Activated CD4-positive, alpha-beta T cell treated with anti-CD3 and anti-CD28 coated beads, Interleukin-2, amount 10 ng/mL, durations not matched to agents 24 days and 14 days (primary cell): ENCODE measurements around the gene TPRA1. TPM values are rescaled to one million over a fixed set of nuclear protein-coding genes. Genes with fewer than 3 reads are reported as not detected.
"Not testable (repeated sequence)": the region's sequence is repeated elsewhere in the genome, so short reads cannot be mapped to it uniquely, and the experiment has no call there.

Source experiments
- DNase-seq: peaks from one replicate; pipeline ENCODE4 v3.0.0; 2022
- H3K27ac Mint-ChIP-seq: one replicate; pipeline ENCODE4 v1.8.0; 2022; ENCODE audit warnings: mild to moderate bottlenecking, mixed read lengths
- H3K27me3 Mint-ChIP-seq: one replicate; pipeline ENCODE4 v1.8.0; 2022; ENCODE audit warnings: mixed read lengths
- H3K36me3 Mint-ChIP-seq: one replicate; pipeline ENCODE4 v1.8.0; 2022; ENCODE audit warnings: low read depth, mild to moderate bottlenecking, mixed read lengths
- H3K4me1 Mint-ChIP-seq: one replicate; pipeline ENCODE4 v1.8.0; 2021; ENCODE audit warnings: mixed read lengths
- H3K4me3 Mint-ChIP-seq: one replicate; pipeline ENCODE4 v1.8.0; 2022; ENCODE audit warnings: mild to moderate bottlenecking, moderate library complexity, mixed read lengths
- H3K9me3 Mint-ChIP-seq: one replicate; pipeline ENCODE4 v1.8.0; 2021; ENCODE audit warnings: mixed read lengths
- intact Hi-C: fragments of 100-400 bp; cut with micrococcal nuclease; formaldehyde crosslinking; loops from one replicate; pipeline ENCODE4 v1.15.1; 2023
- total RNA-seq: library from RNA; stranded (reverse); gene quantifications from 2 replicates; pipeline ENCODE4 v1.2.3, GENCODE V29; 2022

Gene TPRA1
- total RNA-seq, 1 donor from 2014 or later: 32.9 TPM

DNA sequence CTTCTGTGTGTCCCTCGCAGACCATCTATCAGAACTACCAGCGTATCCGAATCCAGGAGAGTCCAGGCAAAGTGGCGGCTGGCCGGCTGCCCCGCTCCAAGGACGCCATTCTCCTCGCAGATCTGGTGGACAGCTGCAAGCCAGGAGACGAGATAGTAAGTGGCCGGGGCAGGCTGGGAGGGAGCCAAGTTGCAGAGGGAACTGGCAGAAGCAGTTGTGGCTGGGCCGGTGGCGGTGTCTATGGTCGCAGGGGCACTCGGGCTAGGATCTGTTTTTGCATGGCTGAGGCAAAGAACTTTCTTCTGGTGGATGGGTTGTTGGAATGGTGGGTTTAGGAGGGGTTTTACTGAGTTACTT lies 17.8 kb upstream of the TPRA1 start:
- no peaks in the 10 kb centered on the region for H3K9me3 Mint-ChIP-seq
- intact Hi-C loops: no loop called here
- H3K27me3 Mint-ChIP-seq: no peaks in the 10 kb centered on the region
- peaks cover 24% of the 10 kb centered on the region for H3K4me1 Mint-ChIP-seq
- DNase-seq: no peak
- H3K27ac Mint-ChIP-seq: no peak overlapping the region
- peaks cover 75% of the 10 kb centered on the region for H3K36me3 Mint-ChIP-seq
- H3K4me3 Mint-ChIP-seq: no peak overlapping the region

GRCh38 chr3:127607675-127608361 lies 17.3 kb upstream of the TPRA1 start:
- Mint-ChIP-seq H3K9me3 (no peaks in the 10 kb centered on the region), H3K4me1 (peaks cover 20% of the 10 kb centered on the region), H3K36me3 (peaks cover 71% of the 10 kb centered on the region), H3K4me3 (no peak overlapping the region), H3K27ac (peak overlapping the region; percentile 1), H3K27me3 (no peaks in the 10 kb centered on the region)
- intact Hi-C loops: no loop called here
- no peak for DNase-seq

- intact Hi-C loops: no loop called here
- Mint-ChIP-seq H3K27me3 (no peaks in the 10 kb centered on the region), H3K27ac (no peak overlapping the region), H3K4me3 (no peak overlapping the region), H3K36me3 (peaks cover 71% of the 10 kb centered on the region), H3K4me1 (peaks cover 22% of the 10 kb centered on the region), H3K9me3 (no peaks in the 10 kb centered on the region)
- DNase-seq: no peak
Observed at GRCh38 chr3:127606981-127607595, 16.6 kb upstream of the TPRA1 start.

DNA sequence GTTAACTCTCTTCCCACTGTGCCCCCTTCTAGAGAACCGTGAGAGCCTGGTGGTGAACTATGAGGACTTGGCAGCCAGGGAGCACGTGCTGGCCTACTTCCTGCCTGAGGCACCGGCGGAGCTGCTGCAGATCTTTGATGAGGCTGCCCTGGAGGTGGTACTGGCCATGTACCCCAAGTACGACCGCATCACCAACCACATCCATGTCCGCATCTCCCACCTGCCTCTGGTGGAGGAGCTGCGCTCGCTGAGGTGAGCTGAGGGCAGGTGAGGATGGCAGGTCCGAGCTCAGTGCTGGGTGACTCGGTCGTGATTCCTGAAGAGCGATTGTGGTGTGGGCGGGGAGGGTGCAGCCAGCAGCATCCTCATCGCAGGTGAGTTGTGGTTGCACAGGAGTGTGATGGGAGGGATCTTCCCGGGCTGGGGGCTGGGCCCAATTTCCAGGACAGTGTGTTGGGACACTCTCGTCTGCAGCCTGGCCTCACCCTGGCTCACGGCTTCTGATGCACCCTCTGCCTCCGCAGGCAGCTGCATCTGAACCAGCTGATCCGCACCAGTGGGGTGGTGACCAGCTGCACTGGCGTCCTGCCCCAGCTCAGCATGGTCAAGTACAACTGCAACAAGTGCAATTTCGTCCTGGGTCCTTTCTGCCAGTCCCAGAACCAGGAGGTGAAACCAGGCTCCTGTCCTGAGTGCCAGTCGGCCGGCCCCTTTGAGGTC lies 15.7 kb upstream of the TPRA1 start:
- intact Hi-C loops: no loop called here
- Mint-ChIP-seq H3K27me3 (no peaks in the 10 kb centered on the region), H3K9me3 (no peaks in the 10 kb centered on the region), H3K4me3 (no peak overlapping the region), H3K4me1 (peaks cover 27% of the 10 kb centered on the region), H3K36me3 (peaks cover 73% of the 10 kb centered on the region), H3K27ac (no peak overlapping the region)
- DNase-seq: no peak

GRCh38 chr3:127605547-127605946 lies 15.0 kb upstream of the TPRA1 start:
- H3K36me3 Mint-ChIP-seq: peaks cover 73% of the 10 kb centered on the region
- H3K27ac Mint-ChIP-seq, H3K4me3 Mint-ChIP-seq, DNase-seq, intact Hi-C loops, H3K27me3 Mint-ChIP-seq, H3K9me3 Mint-ChIP-seq: not testable (repeated sequence)
- H3K4me1 Mint-ChIP-seq: peaks cover 30% of the 10 kb centered on the region

DNA sequence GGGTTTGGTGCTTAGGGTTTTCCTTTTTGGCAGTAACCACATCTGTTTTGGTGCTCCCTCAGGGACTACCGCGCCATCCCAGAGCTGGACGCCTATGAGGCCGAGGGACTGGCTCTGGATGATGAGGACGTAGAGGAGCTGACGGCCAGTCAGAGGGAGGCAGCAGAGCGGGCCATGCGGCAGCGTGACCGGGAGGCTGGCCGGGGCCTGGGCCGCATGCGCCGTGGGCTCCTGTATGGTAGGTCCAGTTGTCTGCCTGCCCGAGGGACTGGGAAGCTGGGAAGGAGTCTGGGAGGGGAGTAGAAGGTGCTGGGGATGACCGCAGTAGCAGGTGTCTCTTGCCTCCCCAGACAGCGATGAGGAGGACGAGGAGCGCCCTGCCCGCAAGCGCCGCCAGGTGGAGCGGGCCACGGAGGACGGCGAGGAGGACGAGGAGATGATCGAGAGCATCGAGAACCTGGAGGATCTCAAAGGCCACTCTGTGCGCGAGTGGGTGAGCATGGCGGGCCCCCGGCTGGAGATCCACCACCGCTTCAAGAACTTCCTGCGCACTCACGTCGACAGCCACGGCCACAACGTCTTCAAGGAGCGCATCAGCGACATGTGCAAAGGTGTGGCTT lies 14.1 kb upstream of the TPRA1 start:
- no peaks in the 10 kb centered on the region for H3K9me3 Mint-ChIP-seq
- no peaks in the 10 kb centered on the region for H3K27me3 Mint-ChIP-seq
- H3K4me1 Mint-ChIP-seq: peaks cover 30% of the 10 kb centered on the region
- peak overlapping the region; percentile 29 for H3K27ac Mint-ChIP-seq
- H3K36me3 Mint-ChIP-seq: peaks cover 69% of the 10 kb centered on the region
- no peak overlapping the region for H3K4me3 Mint-ChIP-seq
- DNase-seq: no peak
- intact Hi-C loops: no loop called here

DNA sequence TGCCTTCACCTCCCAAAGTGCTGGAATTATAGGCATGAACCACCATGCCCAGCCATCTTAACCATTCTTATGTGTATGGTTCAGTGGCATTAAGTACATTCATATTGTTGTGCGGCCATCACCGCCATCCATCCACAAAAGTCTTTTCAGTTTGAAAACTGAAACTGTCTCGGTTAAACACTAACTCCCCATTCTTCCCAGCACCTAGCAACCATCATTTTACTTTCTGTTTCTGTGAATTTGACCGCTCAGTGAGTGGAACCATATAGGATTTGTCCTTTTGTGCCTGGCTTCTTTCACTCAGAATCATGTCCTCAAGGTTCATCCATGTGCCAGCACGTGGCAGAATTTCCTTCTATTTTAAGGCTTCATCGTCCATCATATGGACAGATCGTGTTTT lies 13.5 kb upstream of the TPRA1 start:
- Mint-ChIP-seq H3K9me3 (no peaks in the 10 kb centered on the region), H3K4me3 (no peak overlapping the region), H3K36me3 (peaks cover 69% of the 10 kb centered on the region), H3K27ac (peak overlapping the region; percentile 54), H3K4me1 (peaks cover 34% of the 10 kb centered on the region), H3K27me3 (no peaks in the 10 kb centered on the region)
- intact Hi-C loops: no loop called here
- DNase-seq: no peak

DNA sequence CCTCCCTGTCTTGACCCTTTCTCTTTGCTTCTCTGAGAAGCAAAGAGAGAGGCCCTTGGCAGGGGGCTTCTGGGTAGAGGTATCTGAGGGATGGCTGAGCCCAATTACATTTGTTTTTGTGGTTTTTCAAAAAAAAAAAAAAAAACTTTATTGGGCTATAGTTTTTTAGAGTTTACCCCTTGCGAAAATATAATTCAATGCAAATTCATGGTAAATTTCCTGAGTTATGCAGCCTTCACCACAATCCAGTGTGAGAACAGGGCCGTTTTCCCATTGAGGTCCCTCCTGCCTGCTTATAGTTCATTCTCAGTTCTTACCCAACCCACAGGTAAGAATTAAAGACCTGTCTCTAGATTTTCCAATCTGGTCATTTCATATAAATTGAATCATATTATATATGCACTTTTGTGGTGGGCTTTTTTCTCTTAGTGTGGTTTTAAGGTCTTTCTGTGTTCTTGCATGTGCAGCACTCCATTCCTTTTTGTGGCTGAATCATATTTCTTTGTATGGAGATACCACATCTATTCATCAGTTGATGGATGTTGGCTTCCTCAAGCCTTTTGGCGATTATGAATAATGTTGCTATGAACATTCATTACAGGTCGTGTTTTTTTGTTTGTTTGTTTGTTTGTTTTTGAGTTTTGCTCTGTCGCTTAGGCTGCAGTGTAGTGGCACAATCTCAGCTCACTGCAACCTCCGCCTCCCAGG lies 10.4 kb upstream of the TPRA1 start:
- Mint-ChIP-seq H3K4me1 (peaks cover 43% of the 10 kb centered on the region), H3K27me3 (no peaks in the 10 kb centered on the region), H3K36me3 (peaks cover 47% of the 10 kb centered on the region), H3K9me3 (no peaks in the 10 kb centered on the region), H3K27ac (no peak overlapping the region), H3K4me3 (peak overlapping the region; percentile 24)
- no peak for DNase-seq
- intact Hi-C loops: no loop called here

- peaks cover 33% of the 10 kb centered on the region for H3K36me3 Mint-ChIP-seq
- DNase-seq: no peak
- no peaks in the 10 kb centered on the region for H3K27me3 Mint-ChIP-seq
- intact Hi-C loops: loop anchor here (1.0 to 2.0 kb wide), 3 partner anchors 9 to 454 kb away; partner anchors contain the start of genes ABTB1, SEC61A1 and TPRA1
- peak overlapping the region; percentile 95 for H3K27ac Mint-ChIP-seq
- peaks cover 41% of the 10 kb centered on the region for H3K4me1 Mint-ChIP-seq
- no peaks in the 10 kb centered on the region for H3K9me3 Mint-ChIP-seq
- peak overlapping the region; percentile 90 for H3K4me3 Mint-ChIP-seq
Observed at GRCh38 chr3:127598841-127599570, 8.5 kb upstream of the TPRA1 start.

DNA sequence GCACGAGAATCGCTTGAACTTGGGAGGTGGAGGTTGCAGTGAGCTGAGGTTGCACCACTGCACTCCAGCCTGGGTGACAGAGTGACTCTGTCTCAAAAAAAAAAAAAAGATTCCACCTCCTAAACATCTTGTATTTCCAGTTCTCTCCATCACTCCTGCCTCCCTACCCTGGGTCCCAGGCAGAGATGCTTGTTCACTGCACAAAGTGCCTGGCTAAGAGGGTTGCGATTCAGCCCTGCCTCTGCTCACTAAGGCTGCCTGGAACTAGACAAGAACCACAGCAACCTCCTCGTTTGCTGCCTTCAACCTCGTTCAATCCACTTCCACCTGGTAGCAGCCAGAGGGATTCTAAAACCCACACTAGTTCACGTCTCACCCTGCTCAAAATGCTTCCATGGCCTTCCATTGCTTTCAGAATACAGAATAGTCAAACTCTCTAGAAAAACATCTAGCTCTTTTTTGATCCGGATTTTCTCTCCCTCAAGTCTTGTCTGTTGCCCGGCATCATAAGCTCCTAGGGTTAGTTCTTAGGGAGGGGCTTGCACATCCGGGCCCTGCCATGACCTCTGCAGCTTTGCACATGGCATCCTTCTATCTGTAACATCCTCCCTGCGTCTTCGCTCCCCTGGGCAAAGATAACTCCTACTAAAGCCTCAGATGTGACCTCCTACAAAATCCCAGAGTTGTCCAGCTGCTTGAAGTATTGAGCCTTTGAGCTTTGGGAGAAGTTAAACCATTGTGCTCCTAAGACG lies 6.7 kb upstream of the TPRA1 start:
- peaks cover 33% of the 10 kb centered on the region for H3K4me1 Mint-ChIP-seq
- H3K27me3 Mint-ChIP-seq: no peaks in the 10 kb centered on the region
- intact Hi-C loops: no loop called here
- H3K27ac Mint-ChIP-seq: peak overlapping the region; percentile 54
- H3K4me3 Mint-ChIP-seq: peak overlapping the region; percentile 90
- peaks cover 26% of the 10 kb centered on the region for H3K36me3 Mint-ChIP-seq
- no peak for DNase-seq
- H3K9me3 Mint-ChIP-seq: no peaks in the 10 kb centered on the region

DNA sequence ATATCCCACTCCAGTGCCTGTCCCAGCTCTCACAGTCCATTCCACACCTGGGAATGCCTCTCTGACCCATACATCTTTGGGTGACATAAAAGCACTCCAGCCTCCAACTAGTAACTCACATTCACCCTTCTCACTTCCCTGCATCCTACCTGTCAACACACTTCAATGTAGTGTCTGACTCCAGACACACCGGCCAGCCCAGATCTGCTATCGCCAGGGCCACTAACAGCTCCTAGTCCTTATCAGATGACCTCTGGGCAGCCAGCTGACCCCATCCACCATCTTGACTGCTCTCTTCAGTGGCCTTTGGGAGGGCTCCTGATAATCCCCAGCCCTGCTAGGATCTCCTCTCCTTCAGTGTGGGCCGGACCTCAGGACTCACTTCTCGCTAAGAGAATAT lies 4.8 kb upstream of the TPRA1 start:
- DNase-seq: no peak
- Mint-ChIP-seq H3K36me3 (peaks cover 11% of the 10 kb centered on the region), H3K4me1 (peaks cover 33% of the 10 kb centered on the region), H3K9me3 (no peaks in the 10 kb centered on the region), H3K4me3 (no peak overlapping the region), H3K27me3 (no peaks in the 10 kb centered on the region), H3K27ac (no peak overlapping the region)
- intact Hi-C loops: no loop called here

- Mint-ChIP-seq H3K4me1 (peaks cover 28% of the 10 kb centered on the region), H3K36me3 (peaks cover under 1% of the 10 kb centered on the region), H3K9me3 (no peaks in the 10 kb centered on the region), H3K4me3 (no peak overlapping the region), H3K27ac (no peak overlapping the region), H3K27me3 (no peaks in the 10 kb centered on the region)
- intact Hi-C loops: loop anchor here (5.0 kb wide), 2 partner anchors 529 to 1116 kb away; partner anchors contain the start of genes RUVBL1 and ZXDC
- DNase-seq: no peak
Observed at GRCh38 chr3:127593178-127593577, 2.6 kb upstream of the TPRA1 start.
